Endothelial cell of umbilical vein (primary cell): Measurements from ENCODE around the gene TTC33. TPM values are rescaled to one million over a fixed set of nuclear protein-coding genes. Genes with fewer than 3 reads are reported as not detected.

Experiments used
- BruUV-seq: library from RNA; stranded (reverse); fragments of 400-500 nt; replicated peaks from 2 replicates; lab custom pipeline; 2021; lab: Mats Ljungman, UMichigan
- CTCF ChIA-PET: fragments of 300-600, 350-600 bp; sonication (Branson Sonifier 250); formaldehyde crosslinking; loops from one replicate; lab custom pipeline; 2021; ENCODE audit warnings: antibody characterized with exemption, inconsistent platforms; lab: Charles Lee
- POLR2A ChIA-PET: fragments of 300-600, 350-600 bp; sonication (Branson Sonifier 250); formaldehyde crosslinking; loops from one replicate; lab custom pipeline; 2021; ENCODE audit warnings: antibody characterized with exemption, inconsistent platforms; lab: Charles Lee
- DNase-seq: peaks from one replicate; pipeline ENCODE4 v3.0.0-alpha.2; 2011; ENCODE audit warnings: low read depth, low spot score
- FAIRE-seq: peaks from 2 replicates; lab custom pipeline; 2011; peaks lifted over from hg19 to GRCh38; lab: Jason Lieb, UNC
- H2AFZ ChIP-seq: 2 replicates; pipeline ENCODE4 v1.6.0; 2012; ENCODE audit warnings: low read depth, low read length, control low read depth, inconsistent platforms
- H3K27ac ChIP-seq: 2 replicates; pipeline ENCODE4 v1.5.1; 2011; ENCODE audit warnings: low read depth, mild to moderate bottlenecking, control low read depth, low read length, moderate library complexity; ENCODE audit not compliant: insufficient read depth
- H3K27me3 ChIP-seq, 2 experiments: 2 replicates each; pipeline versions ENCODE4 v1.6.0 to v1.6.1; 2011; ENCODE audit warnings: low read length in 2 of 2, mixed read lengths in 1 of 2; ENCODE audit not compliant: control insufficient read depth in 2 of 2, insufficient read depth in 2 of 2
- H3K36me3 ChIP-seq, 2 experiments: 2 replicates in 1 of 2; 3 replicates in 1 of 2; pipeline ENCODE4 v1.5.1; 2011; ENCODE audit warnings: low read length in 2 of 2, mild to moderate bottlenecking in 1 of 2, moderate library complexity in 1 of 2; ENCODE audit not compliant: control insufficient read depth in 2 of 2, insufficient read depth in 2 of 2; ENCODE audit errors: extremely low read depth in 1 of 2
- H3K4me1 ChIP-seq: 3 replicates; pipeline ENCODE4 v1.5.1; 2011; ENCODE audit warnings: mild to moderate bottlenecking, low read length; ENCODE audit not compliant: control insufficient read depth, insufficient read depth; ENCODE audit errors: extremely low read depth
- H3K4me2 ChIP-seq: 2 replicates; pipeline ENCODE4 v1.6.1; 2011; ENCODE audit warnings: low read length, control low read depth, mixed read lengths; ENCODE audit not compliant: insufficient read depth
- H3K4me3 ChIP-seq, 3 experiments: fragments of 200-600 bp in 1 of 3; sonication (generic), shearing (Covaris generic) in 1 of 3; replicated peaks in 1 of 3; 2 replicates each; pipeline ENCODE4 v1.5.1; 2011 to 2016; ENCODE audit warnings: control low read depth in 3 of 3, low read length in 3 of 3, mild to moderate bottlenecking in 2 of 3, inconsistent platforms in 1 of 3, low read depth in 1 of 3, moderate library complexity in 1 of 3; ENCODE audit not compliant: insufficient read depth in 1 of 3
- H3K79me2 ChIP-seq: 2 replicates; pipeline ENCODE4 v1.6.0; 2012; ENCODE audit warnings: low read length, inconsistent platforms; ENCODE audit not compliant: control insufficient read depth, insufficient read depth
- H3K9ac ChIP-seq: replicated peaks from 2 replicates; pipeline ENCODE3; 2011; ENCODE audit warnings: low read length, control low read depth; ENCODE audit not compliant: insufficient read depth; ENCODE audit errors: extremely low read depth
- H3K9me1 ChIP-seq: replicated peaks from 3 replicates; pipeline ENCODE4 v1.6.0; 2011; ENCODE audit warnings: mild to moderate bottlenecking, low read length; ENCODE audit not compliant: control insufficient read depth, insufficient read depth; ENCODE audit errors: extremely low read depth
- H3K9me3 ChIP-seq: replicated peaks from 2 replicates; pipeline ENCODE4 v1.5.1; 2012; ENCODE audit warnings: low read length, inconsistent platforms; ENCODE audit not compliant: control insufficient read depth, insufficient read depth
- H4K20me1 ChIP-seq: replicated peaks from 2 replicates; pipeline ENCODE3; 2011; ENCODE audit warnings: mild to moderate bottlenecking, low read length; ENCODE audit not compliant: control insufficient read depth, insufficient read depth; ENCODE audit errors: extremely low read depth
- CTCF ChIP-seq, 2 donors: IDR thresholded peaks; 1 replicate in 1 of 2; 2 replicates in 1 of 2; pipeline ENCODE4 v1.5.1; 2011; ENCODE audit warnings: low read length in 2 of 2, mild to moderate bottlenecking in 2 of 2, moderate library complexity in 2 of 2, control low read depth in 1 of 2, inconsistent platforms in 1 of 2, low read depth in 1 of 2; ENCODE audit not compliant: insufficient read depth in 1 of 2; ENCODE audit errors: extremely low read depth in 1 of 2
- EZH2 ChIP-seq: IDR thresholded peaks from 2 replicates; pipeline ENCODE4 v1.6.1; 2012; ENCODE audit warnings: borderline replicate concordance, low read depth, mild to moderate bottlenecking, moderate library complexity, low read length, inconsistent platforms; ENCODE audit not compliant: severe bottlenecking
- FOS ChIP-seq: IDR thresholded peaks from 2 replicates; pipeline ENCODE4 v1.6.1; 2011; ENCODE audit warnings: mild to moderate bottlenecking, low read length, moderate library complexity, borderline replicate concordance; ENCODE audit not compliant: insufficient read depth
- GATA2 ChIP-seq: IDR thresholded peaks from 2 replicates; pipeline ENCODE4 v1.7.0; 2011; ENCODE audit warnings: low read depth, mild to moderate bottlenecking, moderate library complexity, mixed read lengths, low read length; ENCODE audit not compliant: insufficient read length, insufficient read depth
- JUN ChIP-seq: IDR thresholded peaks from 2 replicates; pipeline ENCODE4 v1.6.1; 2011; ENCODE audit warnings: borderline replicate concordance, low read depth; ENCODE audit not compliant: insufficient read length, insufficient read depth
- MAX ChIP-seq: IDR thresholded peaks from 2 replicates; pipeline ENCODE4 v1.6.1; 2011; ENCODE audit not compliant: insufficient read depth, insufficient read length
- MYC ChIP-seq: IDR thresholded peaks from one replicate; pipeline ENCODE4 v1.6.1; 2011; ENCODE audit warnings: mild to moderate bottlenecking, low read depth, low read length
- POLR2A ChIP-seq: IDR thresholded peaks from 2 replicates; pipeline ENCODE4 v1.6.1; 2012; ENCODE audit warnings: low read depth, mild to moderate bottlenecking, control low read depth, low read length
- POLR2AphosphoS5 ChIP-seq: IDR thresholded peaks from 2 replicates; pipeline ENCODE4 v1.6.1; 2012; ENCODE audit warnings: low read depth, mild to moderate bottlenecking, control low read depth, low read length, moderate library complexity; ENCODE audit not compliant: insufficient read depth
- dilution Hi-C: fragments of 300-500 bp; cut with MboI; formaldehyde crosslinking; loops from one replicate; pipeline ENCODE4 v1.15.0; 2019; ENCODE audit warnings: low sequenced_read_pairs; ENCODE audit not compliant: extremely low pct_ligation_motif_present
- intact Hi-C: fragments of 100-400 bp; cut with micrococcal nuclease; formaldehyde crosslinking; loops from one replicate; pipeline ENCODE4 v1.10.0; 2022
- polyA plus RNA-seq, 4 experiments: library from polyadenylated mRNA; depleted of rRNA in 3 of 4; stranded (reverse) in 3 of 4; unstranded in 1 of 4; fragments of >200 nt; gene quantifications; 2 replicates each; pipeline versions ENCODE4 v1.2.1 to v1.2.3, GENCODE V29; 2011 to 2012; ENCODE audit warnings: missing spikeins in 1 of 4
- total RNA-seq: library from RNA; stranded (reverse); gene quantifications from 2 replicates; pipeline ENCODE4 v1.2.3, GENCODE V29; 2021

Gene TTC33
- total and polyA plus RNA-seq, 2 donors (not counting 3 experiments of a cell fraction or from before 2014, with no cell fraction given): 2.2 to 11.7 TPM

- intact Hi-C loops (loop anchor here (5.0 kb wide), 1 partner anchor 1084 kb away; no protein-coding TSS in a partner anchor), dilution Hi-C loops (no loop called here)
- Histone ChIP-seq H3K4me2 (peak overlapping the region; percentile 99), H3K27me3 (no peaks in the 10 kb centered on the region), H3K9ac (peak overlapping the region; percentile 92), H3K9me1 (no peaks in the 10 kb centered on the region), H2AFZ (no peak overlapping the region), H3K79me2 (peaks cover 98% of the 10 kb centered on the region), H3K27ac (peak overlapping the region; percentile 44), H4K20me1 (no peaks in the 10 kb centered on the region), H3K36me3 (peaks cover 0 to 13% of the 10 kb centered on the region in 2 experiments), H3K4me3 (peak overlapping the region in 2 of 3 experiments; percentile 86 to 98), H3K4me1 (peaks cover 64% of the 10 kb centered on the region), H3K9me3 (no peaks in the 10 kb centered on the region)
- BruUV-seq: no TSS peak
- TF ChIP-seq CTCF (IDR thresholded peaks at IDR 0.05; ENCODE audit: extremely low read depth in 1 of 2, insufficient read depth in 1 of 2, low read depth in 1 of 2, low read length in 2 of 2) (no peak), POLR2A (no peak), GATA2 (no peak), MYC (no peak), MAX (no peak), FOS (no peak), POLR2AphosphoS5 (no peak), EZH2 (no peak), JUN (no peak)
- peak; percentile 50 for DNase-seq
- ChIA-PET POLR2A (no interaction called here), CTCF (interaction anchor here (0.7 to 8.5 kb wide), 13 partner anchors 8 to 1105 kb away, joined by 3 to 93 read pairs (median 4); no protein-coding TSS in a partner anchor)
- FAIRE-seq: no peak
These were observed 69.7 kb downstream of the TTC33 start for GRCh38 chr5:40685976-40686486.
